ENCODE data around the gene DSCAM.

DNA sequence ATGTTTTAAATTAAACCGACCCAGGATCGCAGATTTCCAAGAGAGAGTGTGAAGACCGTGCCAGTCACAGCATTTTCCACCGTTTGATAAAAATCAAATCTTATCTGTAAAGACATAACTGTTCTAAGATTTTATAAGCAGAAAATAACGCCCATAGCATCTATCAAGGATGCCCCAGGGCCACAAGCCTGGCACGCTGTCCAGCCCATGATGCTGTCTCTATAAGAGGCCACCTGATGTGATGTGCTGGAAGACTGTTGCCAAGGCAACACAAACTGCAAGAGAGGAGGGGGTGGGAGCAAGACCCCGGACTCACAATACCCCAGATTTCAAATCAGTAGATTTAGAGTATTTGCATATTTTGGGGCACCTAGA lies 116.5 kb downstream of the DSCAM start:
- no peak for TF ChIP-seq CTCF (IDR thresholded peaks at IDR 0.05)
- no peak for TF ChIP-seq EZH2 (IDR thresholded peaks at IDR 0.05)
- TF ChIP-seq EZH2phosphoT487 (IDR thresholded peaks at IDR 0.05): no peak
